ENCODE results near the gene ASXL1.

Gene ASXL1

GRCh38 chr20:32385541-32385940 lies 27.4 kb downstream of the ASXL1 start:
- no peaks in the 10 kb centered on the region for H3K36me3 ChIP-seq (ENCODE audit: control insufficient read depth, insufficient read depth, low read length)
- no peak overlapping the region for H3K4me2 ChIP-seq (ENCODE audit: low read length)
- no peaks in the 10 kb centered on the region for H3K9me3 ChIP-seq (ENCODE audit: control insufficient read depth, low read length)
- H3K4me1 ChIP-seq = no peaks in the 10 kb centered on the region
- H3K27ac ChIP-seq = no peak overlapping the region
- no peak overlapping the region for H3K9ac ChIP-seq
- H3K27me3 ChIP-seq (ENCODE audit: control insufficient read depth, insufficient read depth, low read length) = no peaks in the 10 kb centered on the region
- TF ChIP-seq CTCF (IDR thresholded peaks at IDR 0.05) = no peak
- peaks cover 30% of the 10 kb centered on the region for H3K79me2 ChIP-seq
- no peak overlapping the region for H3K4me3 ChIP-seq (ENCODE audit: low read depth, low read length)
- H2AFZ ChIP-seq = no peak overlapping the region

DNA sequence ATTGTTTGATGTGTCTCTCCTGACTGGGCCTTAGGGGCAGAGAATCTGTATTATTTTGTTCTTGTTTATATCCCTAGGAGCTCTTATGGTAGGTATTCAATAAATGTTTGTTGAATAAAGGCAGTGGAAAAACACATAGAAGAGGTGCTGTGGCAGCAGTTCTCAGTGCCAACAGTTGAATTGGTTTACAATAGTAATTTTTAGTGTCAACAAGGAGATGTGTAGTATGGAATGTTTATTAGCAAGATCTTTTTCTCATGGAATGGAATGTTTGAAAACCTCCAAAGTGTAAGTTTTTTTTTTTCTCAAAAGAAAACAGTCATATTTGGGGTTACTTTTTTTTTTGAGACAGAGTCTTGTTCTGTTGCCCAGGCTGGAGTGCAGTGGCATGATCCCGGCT lies 28.0 kb downstream of the ASXL1 start:
- H3K36me3 ChIP-seq (ENCODE audit: control insufficient read depth, insufficient read depth, low read length) = no peaks in the 10 kb centered on the region
- H3K27me3 ChIP-seq (ENCODE audit: control insufficient read depth, insufficient read depth, low read length) = no peaks in the 10 kb centered on the region
- H3K4me3 ChIP-seq (ENCODE audit: low read depth, low read length) = no peak overlapping the region
- no peak overlapping the region for H3K4me2 ChIP-seq (ENCODE audit: low read length)
- H3K4me1 ChIP-seq = no peaks in the 10 kb centered on the region
- H3K9me3 ChIP-seq (ENCODE audit: control insufficient read depth, low read length) = no peaks in the 10 kb centered on the region
- TF ChIP-seq CTCF (IDR thresholded peaks at IDR 0.05) = no peak
- no peak overlapping the region for H3K9ac ChIP-seq
- H3K79me2 ChIP-seq = peaks cover 30% of the 10 kb centered on the region
- H2AFZ ChIP-seq = no peak overlapping the region
- no peak overlapping the region for H3K27ac ChIP-seq

DNA sequence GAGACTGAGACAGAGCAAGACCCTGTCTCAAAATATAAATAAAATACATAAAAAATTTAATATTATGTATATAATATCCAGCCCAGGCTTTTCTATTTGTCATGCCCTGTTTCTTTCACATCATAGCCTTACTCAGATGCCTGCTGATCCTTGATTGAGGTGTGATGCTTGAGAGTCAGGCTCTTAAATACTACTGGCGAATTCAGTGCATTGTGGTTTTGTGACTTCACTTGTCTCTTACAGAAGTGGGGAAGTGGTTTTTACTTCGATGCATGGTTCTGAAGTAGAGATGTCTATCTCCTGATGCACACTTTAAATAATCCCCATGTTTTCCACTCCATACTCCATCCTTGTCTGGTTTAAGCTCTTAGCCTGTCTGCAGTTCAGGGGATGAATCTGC lies 29.1 kb downstream of the ASXL1 start:
- Histone ChIP-seq H2AFZ (no peak overlapping the region), H3K27me3 (ENCODE audit: control insufficient read depth, insufficient read depth, low read length) (no peaks in the 10 kb centered on the region), H3K27ac (no peak overlapping the region), H3K79me2 (peaks cover 41% of the 10 kb centered on the region), H3K4me1 (no peaks in the 10 kb centered on the region), H3K9ac (no peak overlapping the region), H3K9me3 (ENCODE audit: control insufficient read depth, low read length) (no peaks in the 10 kb centered on the region), H3K4me3 (ENCODE audit: low read depth, low read length) (no peak overlapping the region), H3K4me2 (ENCODE audit: low read length) (no peak overlapping the region), H3K36me3 (ENCODE audit: control insufficient read depth, insufficient read depth, low read length) (no peaks in the 10 kb centered on the region)
- no peak for TF ChIP-seq CTCF (IDR thresholded peaks at IDR 0.05)

DNA sequence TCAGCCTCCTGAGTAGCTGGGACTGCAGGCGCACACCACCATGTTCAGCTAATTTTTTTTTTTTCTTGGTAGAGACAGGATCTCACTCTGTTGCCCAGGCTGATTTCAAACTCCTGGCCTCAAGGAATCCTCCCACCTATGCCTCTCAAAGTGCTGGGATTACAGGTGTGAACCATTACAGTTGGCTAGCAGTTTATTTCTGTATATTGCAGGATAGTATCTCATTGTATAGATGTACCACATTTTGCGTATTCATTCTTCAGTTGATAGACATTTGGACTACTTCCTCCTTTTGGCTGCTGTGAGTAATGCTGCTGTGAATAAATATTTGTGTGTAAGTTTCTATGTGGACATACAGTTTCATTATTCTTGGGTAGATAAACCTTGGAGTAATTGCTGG lies 32.9 kb downstream of the ASXL1 start:
- no peak for TF ChIP-seq CTCF (IDR thresholded peaks at IDR 0.05)
- Histone ChIP-seq H3K4me2 (ENCODE audit: low read length) (no peak overlapping the region), H2AFZ (no peak overlapping the region), H3K4me1 (no peaks in the 10 kb centered on the region), H3K4me3 (ENCODE audit: low read depth, low read length) (no peak overlapping the region), H3K79me2 (peaks cover 52% of the 10 kb centered on the region), H3K27me3 (ENCODE audit: control insufficient read depth, insufficient read depth, low read length) (no peaks in the 10 kb centered on the region), H3K9me3 (ENCODE audit: control insufficient read depth, low read length) (no peaks in the 10 kb centered on the region), H3K36me3 (ENCODE audit: control insufficient read depth, insufficient read depth, low read length) (no peaks in the 10 kb centered on the region), H3K27ac (no peak overlapping the region), H3K9ac (no peak overlapping the region)

DNA sequence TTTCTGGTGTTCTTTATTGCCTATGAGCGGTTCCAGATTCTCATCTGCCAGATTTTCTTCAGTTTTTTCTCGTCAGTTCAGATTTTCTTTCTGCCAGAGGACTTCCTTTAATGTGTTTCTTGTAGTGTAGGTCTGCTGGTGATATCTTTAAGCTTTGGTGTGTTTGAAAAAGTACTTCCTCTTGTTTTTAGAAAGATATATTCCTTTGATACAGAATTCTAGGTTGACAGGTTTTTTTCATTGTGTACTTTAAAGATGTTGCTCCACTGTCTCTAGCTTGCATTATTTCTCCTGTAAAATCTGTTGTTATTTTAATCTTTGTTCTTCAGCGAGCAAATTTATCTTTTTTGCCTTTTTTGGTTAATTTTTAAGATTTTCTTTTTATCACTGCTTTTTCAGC lies 36.9 kb downstream of the ASXL1 start:
- Histone ChIP-seq H3K4me1 (no peaks in the 10 kb centered on the region), H2AFZ (no peak overlapping the region), H3K9me3 (ENCODE audit: control insufficient read depth, low read length) (no peaks in the 10 kb centered on the region), H3K27me3 (ENCODE audit: control insufficient read depth, insufficient read depth, low read length) (no peaks in the 10 kb centered on the region), H3K79me2 (peaks cover 53% of the 10 kb centered on the region), H3K4me2 (ENCODE audit: low read length) (no peak overlapping the region), H3K27ac (no peak overlapping the region), H3K4me3 (ENCODE audit: low read depth, low read length) (no peak overlapping the region), H3K9ac (no peak overlapping the region), H3K36me3 (ENCODE audit: control insufficient read depth, insufficient read depth, low read length) (no peaks in the 10 kb centered on the region)
- TF ChIP-seq CTCF (IDR thresholded peaks at IDR 0.05) = no peak

Data from parathyroid adenoma (tissue), 2 donors.